Kidney (tissue), 14 donors: Measurements from ENCODE around the gene ZFAND3. TPM values are rescaled to one million over a fixed set of nuclear protein-coding genes. Genes with fewer than 3 reads are reported as not detected.
A peak's percentile ranks its signal among the peaks of the same experiment; 100 is the strongest.
"Not testable (repeated sequence)": the region's sequence is repeated elsewhere in the genome, so short reads cannot be mapped to it uniquely, and the experiment has no call there.

ENCODE experiments used
- DNase-seq, 5 donors: peaks; one replicate each; pipeline ENCODE4 v3.0.0-alpha.2; 2013 to 2020
- FAIRE-seq: peaks from 2 replicates; lab custom pipeline; 2012; peaks lifted over from hg19 to GRCh38; lab: Jason Lieb, UNC
- H3K27ac ChIP-seq, 2 donors: one replicate each; pipeline ENCODE4 v1.7.0; 2013; ENCODE audit warnings: low read depth in 2 of 2, low read length in 2 of 2, inconsistent platforms in 1 of 2
- H3K27me3 ChIP-seq: one replicate; pipeline ENCODE4 v1.7.1; 2013; ENCODE audit warnings: low read length, inconsistent platforms; ENCODE audit not compliant: control insufficient read depth, insufficient read depth
- H3K36me3 ChIP-seq, 3 donors: one replicate each; pipeline versions ENCODE4 v1.7.0 to v1.7.1; 2013; ENCODE audit warnings: low read length in 3 of 3, control low read depth in 1 of 3, inconsistent platforms in 1 of 3; ENCODE audit not compliant: insufficient read depth in 3 of 3, control insufficient read depth in 2 of 3
- H3K4me1 ChIP-seq, 3 donors: one replicate each; pipeline versions ENCODE4 v1.7.0 to v1.7.1; 2013; ENCODE audit warnings: low read length in 3 of 3, inconsistent platforms in 1 of 3, low read depth in 1 of 3; ENCODE audit not compliant: control insufficient read depth in 2 of 3, insufficient read depth in 2 of 3
- H3K4me3 ChIP-seq, 3 donors: one replicate each; pipeline versions ENCODE4 v1.7.0 to v1.8.1; 2013; ENCODE audit warnings: low read length in 3 of 3, control low read depth in 1 of 3, inconsistent platforms in 1 of 3
- H3K9ac ChIP-seq, 3 donors: one replicate each; pipeline versions ENCODE4 v1.7.0 to v1.7.1; 2013; ENCODE audit warnings: low read length in 3 of 3, control low read depth in 1 of 3, inconsistent platforms in 1 of 3
- H3K9me3 ChIP-seq, 3 donors: one replicate each; pipeline versions ENCODE4 v1.7.0 to v1.7.1; 2013; ENCODE audit warnings: low read length in 3 of 3, control low read depth in 1 of 3, inconsistent platforms in 1 of 3; ENCODE audit not compliant: control insufficient read depth in 2 of 3, insufficient read depth in 1 of 3
- CTCF ChIP-seq: IDR thresholded peaks from 3 replicates; pipeline ENCODE4 v1.5.1; 2012; ENCODE audit warnings: mild to moderate bottlenecking, moderate library complexity, borderline replicate concordance; ENCODE audit not compliant: insufficient read depth; ENCODE audit errors: extremely low read depth
- intact Hi-C: fragments of 100-400 bp; cut with DNase I; formaldehyde crosslinking; loops from one replicate; pipeline ENCODE4 v1.11.1; 2022
- polyA plus RNA-seq: library from polyadenylated mRNA; stranded (reverse); fragments of 350-450 nt; fragmentation: Illumina TruSeq; extraction: RNeasy Lipid Tissue Mini Kit (QIAGEN cat#74804); gene quantifications from one replicate; pipeline ENCODE4 v1.2.3, GENCODE V29; 2014; ENCODE audit warnings: low read depth, low replicate concordance; ENCODE audit not compliant: insufficient read depth
- total RNA-seq: library from RNA; stranded (reverse); fragmentation: NEBNext Ultra II Directional; extraction: Animal tissue kit (Norgen Biotek cat#: 25700); gene quantifications from one replicate; pipeline ENCODE4 v1.2.1, GENCODE V29; 2021
- donor health status: control.
- donor health status: control.
- donor health status: control.
- donor health status: control.
- donor health status: control.
- donor health status: DM: yes; HTN: yes; CAD: no.
- donor health status: Normal renal cell carcinoma (clear cell type).

ZFAND3 gene
- total and polyA plus RNA-seq, 2 donors from 2014 or later = 44.6 to 104 TPM

- Histone ChIP-seq H3K27me3 (no peaks in the 10 kb centered on the region), H3K27ac (no peak overlapping the region), H3K4me1 (peaks cover 0 to 18% (median 0%) of the 10 kb centered on the region in 3 donors), H3K9me3 (no peaks in the 10 kb centered on the region), H3K9ac (no peak overlapping the region), H3K36me3 (no peaks in the 10 kb centered on the region), H3K4me3 (no peak overlapping the region)
- no peak for DNase-seq
- FAIRE-seq = no peak
- intact Hi-C loops = no loop called here
- no peak for TF ChIP-seq CTCF
These were observed 124.0 kb downstream of the ZFAND3 start for GRCh38 chr6:37943436-37944058.

- no peaks in the 10 kb centered on the region for H3K36me3 ChIP-seq
- no peaks in the 10 kb centered on the region for H3K9me3 ChIP-seq
- no peak for FAIRE-seq
- DNase-seq = peak in 1 of 5 donors; percentile 6
- H3K27ac ChIP-seq = no peak overlapping the region
- H3K9ac ChIP-seq = no peak overlapping the region
- no peak overlapping the region for H3K4me3 ChIP-seq
- TF ChIP-seq CTCF = no peak
- peaks cover 0 to 18% (median 0%) of the 10 kb centered on the region in 3 donors for H3K4me1 ChIP-seq
- intact Hi-C loops = no loop called here
- no peaks in the 10 kb centered on the region for H3K27me3 ChIP-seq
These were observed 126.5 kb downstream of the ZFAND3 start for GRCh38 chr6:37946057-37946456.

GRCh38 chr6:37947468-37947867 lies 127.9 kb downstream of the ZFAND3 start:
- H3K9me3 ChIP-seq = no peaks in the 10 kb centered on the region
- no peak overlapping the region for H3K27ac ChIP-seq
- H3K36me3 ChIP-seq = no peaks in the 10 kb centered on the region
- peaks cover 0 to 10% (median 0%) of the 10 kb centered on the region in 3 donors for H3K4me1 ChIP-seq
- no peak overlapping the region for H3K9ac ChIP-seq
- TF ChIP-seq CTCF = no peak
- no peak overlapping the region for H3K4me3 ChIP-seq
- H3K27me3 ChIP-seq = no peaks in the 10 kb centered on the region
- no peak for DNase-seq
- intact Hi-C loops = no loop called here
- no peak for FAIRE-seq

GRCh38 chr6:37948584-37948983 lies 129.1 kb downstream of the ZFAND3 start:
- DNase-seq, H3K36me3 ChIP-seq, FAIRE-seq, H3K9ac ChIP-seq, intact Hi-C loops, H3K27ac ChIP-seq, H3K27me3 ChIP-seq, H3K9me3 ChIP-seq, H3K4me1 ChIP-seq, H3K4me3 ChIP-seq: not testable (repeated sequence)
